Effector memory CD8-positive, alpha-beta T cell (primary cell): ENCODE data around the gene SLC44A5.
"Not testable (repeated sequence)": the region's sequence is repeated elsewhere in the genome, so short reads cannot be mapped to it uniquely, and the experiment has no call there.

Source experiments
- ATAC-seq: fragments of 150-1000 bp; cut with Tn5 transposase; replicated peaks from 2 replicates; pipeline ENCODE4 v1.10.0; 2021; ENCODE audit warnings: mild to moderate bottlenecking, moderate library complexity
- DNase-seq, 3 experiments: peaks; one replicate each; pipeline ENCODE4 v3.0.0; 2021
- H3K27ac Mint-ChIP-seq, 2 donors: one replicate each; pipeline ENCODE4 v1.8.0; 2022; ENCODE audit warnings: mild to moderate bottlenecking in 2 of 2, mixed read lengths in 2 of 2, moderate library complexity in 2 of 2
- H3K27me3 Mint-ChIP-seq, 2 donors: one replicate each; pipeline ENCODE4 v1.8.0; 2022; ENCODE audit warnings: mixed read lengths in 2 of 2
- H3K36me3 Mint-ChIP-seq: one replicate; pipeline ENCODE4 v1.8.0; 2022; ENCODE audit warnings: mild to moderate bottlenecking, moderate library complexity, mixed read lengths; ENCODE audit not compliant: insufficient read depth
- H3K4me1 Mint-ChIP-seq, 2 donors: one replicate each; pipeline ENCODE4 v1.8.0; 2022; ENCODE audit warnings: low read depth in 2 of 2, mixed read lengths in 2 of 2
- H3K4me3 Mint-ChIP-seq, 2 donors: one replicate each; pipeline ENCODE4 v1.8.0; 2022; ENCODE audit warnings: mild to moderate bottlenecking in 2 of 2, mixed read lengths in 2 of 2, moderate library complexity in 2 of 2
- H3K9me3 Mint-ChIP-seq, 2 donors: one replicate each; pipeline ENCODE4 v1.8.0; 2022; ENCODE audit warnings: mixed read lengths in 2 of 2

SLC44A5 gene

DNA sequence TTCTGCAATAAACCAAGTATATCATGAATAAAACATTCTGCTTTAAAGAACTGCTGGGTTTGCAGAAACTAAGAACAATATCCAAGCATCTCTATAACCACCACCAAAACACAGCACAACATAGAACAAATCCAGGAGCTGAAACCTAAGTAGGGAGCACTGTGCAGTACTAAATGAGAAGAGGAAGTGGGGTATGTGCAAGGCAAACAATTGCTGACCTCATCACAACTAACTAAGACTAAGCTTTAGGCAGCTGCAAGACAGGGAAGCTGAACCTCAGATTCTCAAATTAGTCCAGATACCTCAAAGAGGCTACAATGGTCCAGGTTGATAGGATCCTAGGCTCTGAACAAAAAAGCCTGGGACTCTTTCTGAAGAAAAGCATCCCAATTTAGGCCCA is 172.6 kb downstream of the SLC44A5 start:
- H3K9me3 Mint-ChIP-seq = peaks cover 0 to 3% of the 10 kb centered on the region in 2 donors
- no peak overlapping the region for H3K4me3 Mint-ChIP-seq
- no peaks in the 10 kb centered on the region for H3K36me3 Mint-ChIP-seq
- DNase-seq (no peak), ATAC-seq (no peak)
- no peaks in the 10 kb centered on the region for H3K4me1 Mint-ChIP-seq
- H3K27ac Mint-ChIP-seq = no peak overlapping the region
- no peaks in the 10 kb centered on the region for H3K27me3 Mint-ChIP-seq

- no peak for ATAC-seq
- no peaks in the 10 kb centered on the region for H3K4me1 Mint-ChIP-seq
Observed at GRCh38 chr1:75431843-75432242, 179.1 kb downstream of the SLC44A5 start.

DNA sequence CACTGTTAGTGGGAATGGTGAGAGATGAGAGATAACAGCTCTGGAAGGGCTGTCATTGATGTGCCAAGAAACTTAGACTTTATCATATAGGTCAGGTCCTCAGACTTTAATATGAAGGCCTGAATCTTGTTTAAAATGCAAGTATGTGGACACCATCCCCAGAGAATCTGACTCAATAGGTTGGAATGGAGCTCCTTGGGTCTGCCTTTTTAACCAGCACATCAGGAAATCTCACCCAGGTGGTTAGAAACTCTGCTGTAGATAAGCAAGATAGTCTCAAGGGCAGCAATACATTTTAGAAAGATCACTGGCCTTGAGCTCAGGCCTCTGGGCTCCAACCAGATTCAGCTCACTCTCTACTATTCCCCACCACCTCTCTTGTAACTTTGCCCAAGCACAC is 180.4 kb downstream of the SLC44A5 start:
- ATAC-seq (no peak), DNase-seq (no peak)
- H3K9me3 Mint-ChIP-seq = peaks cover 0 to 2% of the 10 kb centered on the region in 2 donors
- no peaks in the 10 kb centered on the region for H3K27me3 Mint-ChIP-seq
- H3K27ac Mint-ChIP-seq = no peak overlapping the region
- H3K4me1 Mint-ChIP-seq = no peaks in the 10 kb centered on the region
- no peak overlapping the region for H3K4me3 Mint-ChIP-seq
- no peaks in the 10 kb centered on the region for H3K36me3 Mint-ChIP-seq

More at GRCh38 chr1:75431843-75432242, 179.1 kb downstream of the SLC44A5 start:
- DNase-seq = no peak
- Mint-ChIP-seq H3K9me3 (no peaks in the 10 kb centered on the region), H3K36me3 (no peaks in the 10 kb centered on the region), H3K27ac (no peak overlapping the region), H3K4me3 (no peak overlapping the region), H3K27me3 (no peaks in the 10 kb centered on the region)

DNA sequence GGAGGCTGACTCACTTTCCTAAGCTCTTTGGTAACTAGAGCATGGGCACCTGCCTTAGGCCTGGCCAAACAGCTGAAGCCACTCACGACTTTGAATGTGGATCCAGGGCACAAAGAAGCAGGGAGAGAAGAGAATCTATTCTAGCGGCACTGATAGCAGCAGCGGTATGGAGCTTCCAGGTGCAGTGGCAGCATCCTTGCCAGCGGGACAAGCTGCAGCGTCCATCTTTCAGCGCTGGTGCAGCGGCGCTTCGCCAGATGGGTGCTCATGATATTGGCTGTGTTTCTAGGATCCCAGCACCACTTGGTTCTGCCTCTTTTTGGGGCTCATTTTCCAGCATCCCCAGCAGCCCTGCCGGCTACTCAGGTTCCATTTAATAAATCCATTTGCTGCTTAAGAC is 184.2 kb downstream of the SLC44A5 start:
- Mint-ChIP-seq H3K4me1 (no peaks in the 10 kb centered on the region), H3K36me3 (no peaks in the 10 kb centered on the region), H3K27me3 (no peaks in the 10 kb centered on the region), H3K27ac (no peak overlapping the region), H3K4me3 (no peak overlapping the region), H3K9me3 (peaks cover 0 to 2% of the 10 kb centered on the region in 2 donors)
- ATAC-seq = no peak
- DNase-seq = no peak

- peaks cover 0 to 2% of the 10 kb centered on the region in 2 donors for H3K9me3 Mint-ChIP-seq
- no peak for ATAC-seq
- H3K4me3 Mint-ChIP-seq = no peak overlapping the region
- no peak for DNase-seq
- H3K27me3 Mint-ChIP-seq = no peaks in the 10 kb centered on the region
- no peaks in the 10 kb centered on the region for H3K36me3 Mint-ChIP-seq
- no peaks in the 10 kb centered on the region for H3K4me1 Mint-ChIP-seq
- H3K27ac Mint-ChIP-seq = no peak overlapping the region
Observed at GRCh38 chr1:75425001-75425650, 185.8 kb downstream of the SLC44A5 start.

DNA sequence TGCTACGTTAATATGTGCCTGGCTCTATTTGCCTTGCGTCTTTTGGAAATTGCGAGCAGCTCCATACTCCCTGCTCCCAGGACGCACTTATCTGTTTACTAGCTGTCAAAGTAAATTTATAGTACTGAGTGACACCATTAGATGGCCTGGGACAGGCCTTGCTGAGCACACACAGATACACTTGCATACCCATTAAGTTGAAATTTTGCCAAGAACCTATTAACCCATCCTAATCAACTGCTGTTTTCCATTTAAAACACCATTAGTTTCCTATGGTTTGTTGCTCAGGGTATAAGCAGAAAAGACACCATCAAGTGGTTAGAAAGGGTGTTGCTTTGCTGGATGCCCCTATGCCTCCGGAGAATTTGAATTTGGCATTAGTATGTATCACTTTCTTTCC is 187.3 kb downstream of the SLC44A5 start:
- Mint-ChIP-seq H3K27me3 (no peaks in the 10 kb centered on the region), H3K9me3 (peaks cover 0 to 2% of the 10 kb centered on the region in 2 donors)
- no peak for ATAC-seq

DNA sequence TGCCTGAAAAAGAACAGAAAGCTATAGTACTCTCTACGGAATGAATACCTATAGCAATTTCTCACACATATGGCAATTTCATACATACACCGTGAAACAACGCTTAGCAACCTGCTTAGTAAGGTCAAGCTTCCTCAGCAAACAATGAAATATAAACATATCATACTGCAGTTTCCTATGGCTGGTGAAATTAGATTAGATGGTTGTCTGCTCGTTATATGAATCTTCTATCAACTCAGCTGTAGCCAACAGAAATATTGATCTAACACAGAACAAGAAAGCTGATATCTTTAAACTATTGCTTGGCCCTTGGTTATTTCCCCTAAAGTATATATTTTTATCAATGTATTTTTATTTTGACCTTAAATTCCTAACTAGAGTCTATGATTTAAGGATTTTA is 187.8 kb downstream of the SLC44A5 start:
- DNase-seq = no peak
- H3K4me3 Mint-ChIP-seq = no peak overlapping the region
- no peaks in the 10 kb centered on the region for H3K4me1 Mint-ChIP-seq
- no peak for ATAC-seq
- no peaks in the 10 kb centered on the region for H3K27me3 Mint-ChIP-seq
- no peaks in the 10 kb centered on the region for H3K36me3 Mint-ChIP-seq
- H3K27ac Mint-ChIP-seq = no peak overlapping the region
- peaks cover 0 to 2% of the 10 kb centered on the region in 2 donors for H3K9me3 Mint-ChIP-seq

More for the DNA sequence above, 187.3 kb downstream of the SLC44A5 start:
- Mint-ChIP-seq H3K27ac (no peak overlapping the region), H3K36me3 (no peaks in the 10 kb centered on the region), H3K4me1 (no peaks in the 10 kb centered on the region), H3K4me3 (no peak overlapping the region)
- no peak for DNase-seq

GRCh38 chr1:75421371-75421770 is 189.5 kb downstream of the SLC44A5 start:
- Mint-ChIP-seq H3K36me3 (no peaks in the 10 kb centered on the region), H3K27me3 (no peaks in the 10 kb centered on the region), H3K27ac (no peak overlapping the region), H3K4me3 (no peak overlapping the region), H3K9me3 (peaks cover 0 to 2% of the 10 kb centered on the region in 2 donors), H3K4me1 (no peaks in the 10 kb centered on the region)
- DNase-seq (no peak), ATAC-seq (no peak)

DNA sequence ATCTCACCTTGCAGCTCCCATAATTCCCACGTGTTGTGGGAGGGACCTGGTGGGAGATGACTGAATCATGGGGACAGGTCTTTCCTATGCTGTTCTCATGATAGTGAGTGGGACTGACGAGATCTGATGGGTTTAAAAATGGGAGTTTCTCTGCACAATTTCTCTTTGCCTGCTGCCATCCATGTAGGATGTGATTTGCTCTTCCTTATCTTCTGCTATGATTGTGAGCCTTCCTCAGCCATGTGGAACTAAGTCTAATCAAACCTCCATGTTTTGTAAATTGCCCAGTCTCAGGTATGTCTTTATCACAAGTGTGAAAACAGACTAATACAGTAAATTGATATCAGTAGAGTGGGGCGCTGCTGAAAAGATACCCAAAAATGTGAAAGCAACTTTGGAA is 195.7 kb downstream of the SLC44A5 start:
- no peaks in the 10 kb centered on the region for H3K36me3 Mint-ChIP-seq
- H3K27ac Mint-ChIP-seq = no peak overlapping the region
- ATAC-seq (no peak), DNase-seq (no peak)
- no peak overlapping the region for H3K4me3 Mint-ChIP-seq
- H3K4me1 Mint-ChIP-seq = no peaks in the 10 kb centered on the region
- H3K27me3 Mint-ChIP-seq = no peaks in the 10 kb centered on the region
- H3K9me3 Mint-ChIP-seq = no peaks in the 10 kb centered on the region

- Mint-ChIP-seq H3K27ac (no peak overlapping the region), H3K36me3 (no peaks in the 10 kb centered on the region), H3K27me3 (no peaks in the 10 kb centered on the region), H3K9me3 (no peaks in the 10 kb centered on the region), H3K4me1 (no peaks in the 10 kb centered on the region), H3K4me3 (no peak overlapping the region)
- no peak for DNase-seq
- no peak for ATAC-seq
Observed at GRCh38 chr1:75412616-75413015, 198.3 kb downstream of the SLC44A5 start.

DNA sequence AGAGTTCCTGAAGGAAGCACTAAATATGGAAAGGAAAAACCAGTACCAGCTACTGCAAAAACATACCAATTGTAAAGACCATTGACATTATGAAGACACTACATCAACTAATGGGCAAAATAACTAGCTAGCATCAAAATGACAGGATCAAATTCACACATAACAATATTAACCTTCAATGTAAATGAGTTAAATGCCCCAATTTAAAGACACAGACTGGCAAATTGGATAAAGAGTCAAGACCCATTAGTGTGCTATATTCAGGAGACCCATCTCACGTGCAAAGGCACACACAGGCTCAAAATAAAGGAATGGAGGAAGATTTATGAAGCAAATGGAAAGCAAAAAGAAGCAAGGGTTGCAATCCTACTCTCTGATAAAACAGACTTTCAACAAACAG is 206.2 kb downstream of the SLC44A5 start:
- DNase-seq, H3K27me3 Mint-ChIP-seq, H3K4me1 Mint-ChIP-seq, H3K27ac Mint-ChIP-seq, ATAC-seq, H3K36me3 Mint-ChIP-seq, H3K4me3 Mint-ChIP-seq: not testable (repeated sequence)
- H3K9me3 Mint-ChIP-seq = peaks cover 11 to 17% of the 10 kb centered on the region in 2 donors

- H3K4me3 Mint-ChIP-seq, H3K36me3 Mint-ChIP-seq, H3K27ac Mint-ChIP-seq, ATAC-seq, DNase-seq, H3K4me1 Mint-ChIP-seq, H3K27me3 Mint-ChIP-seq: not testable (repeated sequence)
- peaks cover 11 to 17% of the 10 kb centered on the region in 2 donors for H3K9me3 Mint-ChIP-seq
Observed at GRCh38 chr1:75403147-75403646, 207.7 kb downstream of the SLC44A5 start.

DNA sequence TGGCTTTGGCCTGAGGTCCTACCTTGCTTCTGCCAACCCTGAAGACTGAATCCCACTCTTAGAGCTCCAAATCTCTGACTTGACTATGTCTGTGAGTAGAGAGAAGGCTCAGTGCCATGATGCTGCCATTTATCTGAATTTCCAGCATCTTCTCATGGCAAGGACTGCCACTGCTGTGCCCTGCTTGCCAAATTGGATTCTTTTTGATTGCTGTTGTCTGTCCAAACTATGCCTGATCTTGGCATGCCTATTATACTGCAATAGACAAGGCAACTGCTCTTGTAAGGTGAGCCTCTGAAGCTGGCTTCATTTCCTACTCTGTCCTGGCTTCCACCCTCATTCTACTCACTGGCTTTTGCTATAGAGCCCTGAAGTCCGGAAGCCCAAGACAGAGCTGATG is 210.2 kb downstream of the SLC44A5 start:
- Mint-ChIP-seq H3K4me1 (no peaks in the 10 kb centered on the region), H3K4me3 (no peak overlapping the region), H3K27me3 (no peaks in the 10 kb centered on the region), H3K36me3 (no peaks in the 10 kb centered on the region), H3K27ac (no peak overlapping the region), H3K9me3 (peaks cover 8 to 11% of the 10 kb centered on the region in 2 donors)
- ATAC-seq (no peak), DNase-seq (no peak)

GRCh38 chr1:75396745-75397144 is 214.2 kb downstream of the SLC44A5 start:
- H3K9me3 Mint-ChIP-seq = peaks cover 6 to 11% of the 10 kb centered on the region in 2 donors
- no peak overlapping the region for H3K27ac Mint-ChIP-seq
- DNase-seq (no peak), ATAC-seq (no peak)
- H3K27me3 Mint-ChIP-seq = no peaks in the 10 kb centered on the region
- H3K4me1 Mint-ChIP-seq = no peaks in the 10 kb centered on the region
- H3K36me3 Mint-ChIP-seq = no peaks in the 10 kb centered on the region
- no peak overlapping the region for H3K4me3 Mint-ChIP-seq
